ENCODE measurements around the gene PDE4DIP.
"Not testable (repeated sequence)": the region's sequence is repeated elsewhere in the genome, so short reads cannot be mapped to it uniquely, and the experiment has no call there.

Gene PDE4DIP

DNA sequence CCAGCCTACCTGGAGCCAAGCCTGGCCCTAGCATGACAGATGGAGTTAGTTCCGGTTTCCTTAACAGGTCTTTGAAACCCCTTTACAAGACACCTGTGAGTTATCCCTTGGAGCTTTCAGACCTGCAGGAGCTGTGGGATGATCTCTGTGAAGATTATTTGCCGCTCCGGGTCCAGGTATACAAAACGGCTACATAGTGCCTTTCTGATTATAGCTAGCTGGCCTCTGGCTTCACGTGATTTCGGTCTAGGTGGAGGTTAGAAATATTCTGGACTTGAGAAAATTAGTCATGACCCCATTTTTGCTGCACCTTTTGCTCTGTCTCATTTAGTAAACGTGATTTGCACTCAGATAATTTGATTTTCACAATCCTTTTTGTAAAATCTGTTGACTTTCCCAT, 109.5 kb downstream of the PDE4DIP start:
- H3K4me3 ChIP-seq (replicated peaks; ENCODE audit: low read depth, low read length): peak overlapping the region; percentile 54

DNA sequence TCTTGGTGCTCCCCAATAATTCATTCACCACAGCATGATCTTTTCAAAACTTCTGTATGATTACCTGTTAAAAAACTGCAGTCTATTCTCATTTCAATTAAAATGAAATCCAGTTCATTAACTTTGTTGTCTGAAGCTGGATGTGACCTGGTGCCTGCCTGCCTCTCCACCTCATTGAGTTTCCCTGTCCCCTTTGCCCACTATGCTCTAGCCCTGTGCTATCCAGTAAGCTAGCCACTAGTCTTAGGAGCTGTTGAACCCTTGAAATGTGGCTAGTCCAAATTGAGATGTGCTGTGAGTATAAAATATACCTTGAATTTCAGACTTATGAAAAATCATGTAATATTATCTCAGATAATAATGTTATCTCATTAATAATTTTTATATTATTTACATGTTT, 114.1 kb downstream of the PDE4DIP start:
- DNase-seq (ENCODE audit: extremely low read depth, low read depth); H3K4me3 ChIP-seq (replicated peaks; ENCODE audit: low read depth, low read length): not testable (repeated sequence)

More for the DNA sequence above, 109.5 kb downstream of the PDE4DIP start:
- not testable (repeated sequence) for DNase-seq (ENCODE audit: extremely low read depth, low read depth)

DNA sequence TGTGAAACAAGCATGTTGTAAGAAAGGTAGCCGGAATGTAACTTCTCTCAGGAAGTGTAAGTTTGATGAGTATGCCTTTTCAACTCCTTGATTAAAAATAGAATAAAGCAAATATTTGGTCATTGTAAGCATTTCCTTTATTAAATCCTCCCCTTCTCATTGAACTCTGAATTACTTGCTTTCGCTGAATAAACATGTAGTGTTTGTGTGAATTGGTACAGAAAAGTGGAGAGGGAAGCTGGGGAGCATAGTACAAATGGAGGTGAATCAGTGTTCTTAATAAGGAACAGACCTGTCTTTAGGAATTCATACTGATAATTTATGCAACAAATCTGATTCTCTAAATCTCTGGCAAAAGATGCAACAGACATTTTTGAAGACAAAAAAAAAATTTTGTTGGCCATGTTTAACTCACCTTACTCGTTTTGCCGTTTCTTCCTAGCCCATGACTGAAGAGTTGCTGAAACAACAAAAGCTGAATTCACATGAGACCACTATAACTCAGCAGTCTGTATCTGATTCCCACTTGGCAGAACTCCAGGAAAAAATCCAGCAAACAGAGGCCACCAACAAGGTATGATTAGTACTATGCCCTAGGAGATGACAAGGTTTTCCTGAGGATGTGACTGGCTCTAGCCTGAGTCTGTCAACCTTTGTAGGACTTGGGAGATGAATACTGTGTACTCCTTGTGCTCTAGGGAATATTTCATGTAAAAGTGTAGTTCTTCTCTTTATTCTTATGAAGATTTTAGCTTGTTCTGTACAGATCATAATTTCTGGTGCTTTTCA, 116.2 kb downstream of the PDE4DIP start:
- H3K4me3 ChIP-seq (replicated peaks; ENCODE audit: low read depth, low read length); DNase-seq (ENCODE audit: extremely low read depth, low read depth): not testable (repeated sequence)

DNA sequence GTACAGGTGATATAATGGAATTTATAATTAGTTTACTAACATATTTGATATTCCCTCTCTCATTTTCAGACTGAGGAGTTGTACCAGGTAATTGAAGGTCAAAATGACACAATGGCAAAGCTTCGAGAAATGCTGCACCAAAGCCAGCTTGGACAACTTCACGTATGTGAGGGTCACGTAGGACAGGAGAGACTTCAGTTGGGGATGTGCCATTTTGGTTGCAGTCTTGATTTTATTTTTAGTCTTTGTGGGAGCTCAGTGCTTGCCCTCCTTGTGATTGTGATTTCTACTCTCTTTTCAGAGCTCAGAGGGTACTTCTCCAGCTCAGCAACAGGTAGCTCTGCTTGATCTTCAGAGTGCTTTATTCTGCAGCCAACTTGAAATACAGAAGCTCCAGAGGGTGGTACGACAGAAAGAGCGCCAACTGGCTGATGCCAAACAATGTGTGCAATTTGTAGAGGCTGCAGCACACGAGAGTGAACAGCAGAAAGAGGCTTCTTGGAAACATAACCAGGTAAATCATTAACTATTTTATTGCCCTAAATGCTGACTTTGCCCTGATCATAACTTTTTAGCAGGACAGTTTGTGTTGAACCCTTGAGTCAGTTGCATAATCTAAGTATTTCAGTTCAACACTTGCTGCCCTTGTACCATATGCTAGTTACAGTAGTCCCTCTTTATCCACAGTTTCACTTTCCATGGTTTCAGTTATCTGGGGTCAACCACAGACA, 118.1 kb downstream of the PDE4DIP start:
- H3K4me3 ChIP-seq (replicated peaks; ENCODE audit: low read depth, low read length); DNase-seq (ENCODE audit: extremely low read depth, low read depth): not testable (repeated sequence)

DNA sequence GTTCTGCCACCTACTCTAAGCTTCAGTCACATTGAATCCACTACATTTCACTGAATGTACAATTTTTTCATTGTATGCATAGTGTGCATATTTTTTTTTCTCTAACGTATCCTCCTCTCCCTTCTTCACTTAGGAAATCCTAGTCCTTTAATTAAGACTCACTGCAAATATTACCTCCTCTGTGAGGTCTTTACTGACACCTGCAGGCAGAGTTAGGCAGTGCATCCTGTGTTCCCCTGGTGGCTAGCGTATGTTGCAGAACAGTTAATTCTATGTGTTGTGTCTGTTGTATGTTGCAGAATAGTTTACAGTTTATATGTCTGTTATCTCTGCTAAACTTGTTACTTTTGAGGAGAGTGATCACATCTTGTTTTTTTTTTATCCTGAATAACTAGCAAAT, 121.9 kb downstream of the PDE4DIP start:
- DNase-seq (ENCODE audit: extremely low read depth, low read depth); H3K4me3 ChIP-seq (replicated peaks; ENCODE audit: low read depth, low read length): not testable (repeated sequence)

- not testable (repeated sequence) for H3K4me3 ChIP-seq (replicated peaks; ENCODE audit: low read depth, low read length); DNase-seq (ENCODE audit: extremely low read depth, low read depth)
Measured at GRCh38 chr1:148967580-148967979, 123.4 kb downstream of the PDE4DIP start.

- not testable (repeated sequence) for DNase-seq (ENCODE audit: extremely low read depth, low read depth); H3K4me3 ChIP-seq (replicated peaks; ENCODE audit: low read depth, low read length)
Measured at GRCh38 chr1:148968682-148969081, 124.5 kb downstream of the PDE4DIP start.

- not testable (repeated sequence) for DNase-seq (ENCODE audit: extremely low read depth, low read depth); H3K4me3 ChIP-seq (replicated peaks; ENCODE audit: low read depth, low read length)
Measured at GRCh38 chr1:148969126-148969525, 124.9 kb downstream of the PDE4DIP start.

GRCh38 chr1:148975453-148975852, 131.2 kb downstream of the PDE4DIP start:
- not testable (repeated sequence) for DNase-seq (ENCODE audit: extremely low read depth, low read depth)

DNA sequence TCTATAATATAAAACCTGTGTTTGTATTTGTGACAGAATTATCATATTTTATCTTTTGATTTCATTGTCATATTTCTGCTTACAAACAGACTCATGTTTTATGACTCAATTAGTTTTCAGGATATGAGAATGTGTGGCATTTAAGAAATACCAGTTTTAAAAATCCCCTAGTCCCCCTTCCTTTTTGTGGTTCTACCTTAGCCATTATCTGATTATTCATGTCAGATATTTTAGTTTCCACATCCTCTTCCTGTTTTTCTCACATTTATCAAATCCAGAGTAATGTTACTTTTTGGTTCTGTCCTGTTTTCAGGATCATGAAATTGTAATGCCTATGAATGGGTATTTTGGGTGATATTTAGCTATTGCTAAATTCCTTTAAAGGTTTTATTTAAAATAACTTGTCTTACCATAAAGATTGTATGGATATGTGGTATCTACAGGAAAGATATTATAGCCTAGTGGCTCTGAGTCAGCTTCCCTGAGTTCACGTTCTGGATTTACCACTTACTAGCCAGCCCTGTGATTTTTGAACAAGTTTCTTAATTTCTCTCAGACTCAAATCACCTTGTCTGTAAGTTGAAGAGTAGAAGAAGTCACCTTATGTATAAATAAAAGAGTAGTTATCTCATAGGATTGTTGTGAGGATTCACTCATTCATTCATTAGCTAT, 131.8 kb downstream of the PDE4DIP start:
- not testable (repeated sequence) for DNase-seq (ENCODE audit: extremely low read depth, low read depth); H3K4me3 ChIP-seq (replicated peaks; ENCODE audit: low read depth, low read length)

More at GRCh38 chr1:148975453-148975852, 131.2 kb downstream of the PDE4DIP start:
- not testable (repeated sequence) for H3K4me3 ChIP-seq (replicated peaks; ENCODE audit: low read depth, low read length)

- not testable (repeated sequence) for H3K4me3 ChIP-seq (replicated peaks; ENCODE audit: low read depth, low read length); DNase-seq (ENCODE audit: extremely low read depth, low read depth)
Measured at GRCh38 chr1:148977785-148978184, 133.6 kb downstream of the PDE4DIP start.

- not testable (repeated sequence) for DNase-seq (ENCODE audit: extremely low read depth, low read depth); H3K4me3 ChIP-seq (replicated peaks; ENCODE audit: low read depth, low read length)
Measured at GRCh38 chr1:148989378-148989777, 145.2 kb downstream of the PDE4DIP start.

DNA sequence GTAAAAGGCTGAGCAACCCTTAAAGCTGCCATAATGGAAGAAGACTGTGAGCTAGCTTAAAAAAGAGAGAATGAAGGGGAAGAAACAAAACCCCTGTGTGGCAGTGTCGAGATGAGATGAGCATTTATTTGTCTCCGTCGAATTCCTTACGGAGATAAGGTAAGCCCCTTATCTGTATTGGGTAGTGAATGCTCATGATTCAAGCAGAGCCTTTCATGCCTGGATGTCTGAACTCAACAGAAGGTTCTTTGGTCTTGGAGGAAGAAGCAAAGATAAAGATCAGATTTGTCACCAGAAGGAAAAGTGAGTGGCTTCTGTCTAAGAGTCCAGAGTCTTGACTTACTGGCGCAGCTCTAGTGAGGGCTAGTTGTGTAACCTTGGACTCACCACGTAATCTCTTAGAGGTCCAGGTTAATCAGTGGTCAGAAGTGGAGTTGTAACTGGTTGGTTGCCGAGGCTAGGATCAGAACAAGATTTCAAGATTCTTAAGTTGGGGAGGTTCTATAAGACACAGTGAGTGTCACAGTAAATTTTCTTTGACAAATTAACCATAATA, 146.1 kb downstream of the PDE4DIP start:
- not testable (repeated sequence) for DNase-seq (ENCODE audit: extremely low read depth, low read depth); H3K4me3 ChIP-seq (replicated peaks; ENCODE audit: low read depth, low read length)

DNA sequence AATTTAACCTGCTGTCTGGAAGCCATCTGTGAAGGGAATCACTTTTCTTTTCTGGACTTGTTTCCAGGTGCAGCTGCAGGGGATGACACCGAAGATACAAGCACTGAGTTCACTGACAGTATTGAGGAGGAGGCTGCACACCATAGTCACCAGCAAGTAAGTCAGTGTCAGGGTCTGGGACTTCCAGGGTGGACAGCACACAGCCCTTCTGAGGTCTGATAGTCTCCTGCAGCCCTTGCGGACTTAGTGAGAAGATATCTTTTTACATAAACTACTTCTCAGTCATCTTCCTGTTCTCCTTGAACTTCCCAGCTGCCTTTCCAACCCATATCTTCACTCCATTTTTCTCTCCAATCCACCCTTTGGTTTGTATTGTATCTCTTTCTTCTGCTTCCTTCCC, 147.6 kb downstream of the PDE4DIP start:
- not testable (repeated sequence) for DNase-seq (ENCODE audit: extremely low read depth, low read depth); H3K4me3 ChIP-seq (replicated peaks; ENCODE audit: low read depth, low read length)

GRCh38 chr1:148992364-148992763, 148.1 kb downstream of the PDE4DIP start:
- not testable (repeated sequence) for H3K4me3 ChIP-seq (replicated peaks; ENCODE audit: low read depth, low read length); DNase-seq (ENCODE audit: extremely low read depth, low read depth)

GRCh38 chr1:148996449-148997224, 152.4 kb downstream of the PDE4DIP start:
- DNase-seq (ENCODE audit: extremely low read depth, low read depth); H3K4me3 ChIP-seq (replicated peaks; ENCODE audit: low read depth, low read length): not testable (repeated sequence)

DNA sequence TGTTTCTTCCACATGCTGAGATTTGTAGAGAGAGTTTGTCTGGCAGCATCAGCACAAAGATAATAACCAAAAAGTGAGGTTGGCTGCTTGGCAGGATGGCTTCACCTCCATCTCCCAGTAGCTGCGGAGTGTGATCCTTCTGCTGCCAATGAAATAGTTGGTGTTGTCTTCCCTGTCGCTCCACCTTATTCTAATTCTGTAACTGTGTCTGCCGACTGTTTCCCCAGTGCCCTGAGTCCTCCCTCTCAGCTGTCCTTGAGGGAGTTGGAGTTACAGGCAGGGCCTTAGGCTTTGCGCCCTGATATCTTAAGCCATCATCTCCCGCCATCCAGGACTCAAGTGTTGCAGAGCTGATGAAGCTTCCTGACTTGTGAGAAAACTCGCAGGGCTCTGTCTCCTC, 153.2 kb downstream of the PDE4DIP start:
- DNase-seq (ENCODE audit: extremely low read depth, low read depth); H3K4me3 ChIP-seq (replicated peaks; ENCODE audit: low read depth, low read length): not testable (repeated sequence)

DNA sequence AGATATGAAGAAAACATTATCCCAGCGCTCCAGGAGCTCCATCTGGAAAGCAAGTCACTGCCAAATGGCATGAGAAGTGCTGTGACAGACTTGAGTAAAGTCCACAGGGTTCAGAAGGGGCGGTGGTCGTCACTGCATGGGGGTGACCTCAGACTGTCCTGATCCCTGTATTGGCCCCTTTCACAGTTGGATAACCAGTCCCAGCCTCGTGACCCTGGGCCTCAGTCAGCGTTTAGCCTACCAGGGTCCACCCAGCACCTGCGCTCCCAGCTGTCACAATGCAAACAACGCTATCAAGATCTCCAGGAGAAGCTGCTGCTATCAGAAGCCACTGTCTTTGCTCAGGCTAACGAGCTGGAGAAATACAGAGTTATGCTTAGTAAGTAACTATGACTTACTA, 158.4 kb downstream of the PDE4DIP start:
- DNase-seq (ENCODE audit: extremely low read depth, low read depth); H3K4me3 ChIP-seq (replicated peaks; ENCODE audit: low read depth, low read length): not testable (repeated sequence)

Data from HFF-Myc (cell line).